ENCODE results near the gene MYCBP2. TPM values are rescaled to one million over a fixed set of nuclear protein-coding genes. Genes with fewer than 3 reads are reported as not detected.

The MYCBP2 gene
- total RNA-seq, 4 donors from 2014 or later, result 42.4 to 262 (median 71.0) TPM

Other genes starting within 250 kb of the MYCBP2 start
- gene SCEL, start 208.6 kb upstream of the MYCBP2 start, total RNA-seq, result not detected